Memory B cell (primary cell): ENCODE data around the gene OR4C16.

ENCODE experiments used
- ATAC-seq: fragments of 150-1000 bp; cut with Tn5 transposase; 2 replicates; pipeline ENCODE4 v1.10.0; 2021; ENCODE audit warnings: low read depth, mild to moderate bottlenecking, moderate library complexity
- DNase-seq, 2 donors: peaks; one replicate each; pipeline ENCODE4 v3.0.0; 2022; ENCODE audit warnings: low spot score in 2 of 2
- H3K27ac Mint-ChIP-seq: one replicate; pipeline ENCODE4 v1.8.0; 2022; ENCODE audit warnings: mild to moderate bottlenecking, moderate library complexity, mixed read lengths
- H3K27me3 Mint-ChIP-seq: one replicate; pipeline ENCODE4 v1.8.0; 2022; ENCODE audit warnings: mixed read lengths
- H3K36me3 Mint-ChIP-seq: one replicate; pipeline ENCODE4 v1.8.0; 2022; ENCODE audit warnings: mild to moderate bottlenecking, mixed read lengths
- H3K4me1 Mint-ChIP-seq: one replicate; pipeline ENCODE4 v1.8.0; 2022; ENCODE audit warnings: mixed read lengths
- H3K4me3 Mint-ChIP-seq: one replicate; pipeline ENCODE4 v1.8.0; 2022; ENCODE audit warnings: mild to moderate bottlenecking, moderate library complexity, mixed read lengths
- H3K9me3 Mint-ChIP-seq: one replicate; pipeline ENCODE4 v1.8.0; 2022; ENCODE audit warnings: mixed read lengths

The OR4C16 gene, protein sequence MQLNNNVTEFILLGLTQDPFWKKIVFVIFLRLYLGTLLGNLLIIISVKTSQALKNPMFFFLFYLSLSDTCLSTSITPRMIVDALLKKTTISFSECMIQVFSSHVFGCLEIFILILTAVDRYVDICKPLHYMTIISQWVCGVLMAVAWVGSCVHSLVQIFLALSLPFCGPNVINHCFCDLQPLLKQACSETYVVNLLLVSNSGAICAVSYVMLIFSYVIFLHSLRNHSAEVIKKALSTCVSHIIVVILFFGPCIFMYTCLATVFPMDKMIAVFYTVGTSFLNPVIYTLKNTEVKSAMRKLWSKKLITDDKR

DNA sequence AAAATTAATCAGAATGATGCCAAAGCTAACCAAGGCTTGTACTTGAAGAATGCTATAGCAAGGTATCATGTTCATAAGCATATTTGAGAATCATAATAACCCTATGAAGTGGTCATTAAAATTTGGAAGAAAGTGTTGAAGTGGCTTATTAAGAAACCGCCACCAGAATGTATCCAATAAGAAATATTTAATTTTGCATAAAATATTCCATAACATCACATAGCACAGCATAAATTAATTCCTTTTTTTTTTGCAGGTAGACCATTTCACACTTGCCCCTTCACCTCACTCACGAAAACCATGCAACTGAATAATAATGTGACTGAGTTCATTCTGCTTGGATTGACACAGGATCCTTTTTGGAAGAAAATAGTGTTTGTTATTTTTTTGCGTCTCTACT lies at the start of gene OR4C16:
TSS of gene OR4C16 (plus strand) at position 301 of the 400 bp plus-strand sequence. CDS start at position 301, 0 bp downstream.
- H3K27ac Mint-ChIP-seq: no peak within 1 kb of the TSS
- no peak for ATAC-seq
- no peaks in the 10 kb centered on the region for H3K36me3 Mint-ChIP-seq
- H3K4me1 Mint-ChIP-seq: no peaks in the 10 kb centered on the region
- DNase-seq: no peak
- H3K4me3 Mint-ChIP-seq: no peak within 1 kb of the TSS
- H3K9me3 Mint-ChIP-seq: peaks cover 6% of the 10 kb centered on the region
- H3K27me3 Mint-ChIP-seq: no peaks in the 10 kb centered on the region

GRCh38 chr11:55554169-55554568 lies 17.8 kb upstream of the OR4C16 start, which contains the start of gene OR4C15:
TSS of gene OR4C15 (plus strand) at chr11:55554469. CDS start at chr11:55554469, 0 bp downstream.
- H3K27ac Mint-ChIP-seq: no peak within 1 kb of the TSS
- H3K4me1 Mint-ChIP-seq: no peaks in the 10 kb centered on the region
- no peaks in the 10 kb centered on the region for H3K27me3 Mint-ChIP-seq
- no peaks in the 10 kb centered on the region for H3K36me3 Mint-ChIP-seq
- no peak for ATAC-seq
- no peak for DNase-seq
- no peak within 1 kb of the TSS for H3K4me3 Mint-ChIP-seq
- H3K9me3 Mint-ChIP-seq: peaks cover 2% of the 10 kb centered on the region

GRCh38 chr11:55572548-55572947 lies 620 bp downstream of the OR4C16 start:
- DNase-seq (no peak), ATAC-seq (no peak)
- H3K27me3 Mint-ChIP-seq: no peaks in the 10 kb centered on the region
- H3K9me3 Mint-ChIP-seq: peaks cover 6% of the 10 kb centered on the region
- H3K36me3 Mint-ChIP-seq: no peaks in the 10 kb centered on the region
- no peak overlapping the region for H3K27ac Mint-ChIP-seq
- no peaks in the 10 kb centered on the region for H3K4me1 Mint-ChIP-seq
- H3K4me3 Mint-ChIP-seq: no peak overlapping the region

DNA sequence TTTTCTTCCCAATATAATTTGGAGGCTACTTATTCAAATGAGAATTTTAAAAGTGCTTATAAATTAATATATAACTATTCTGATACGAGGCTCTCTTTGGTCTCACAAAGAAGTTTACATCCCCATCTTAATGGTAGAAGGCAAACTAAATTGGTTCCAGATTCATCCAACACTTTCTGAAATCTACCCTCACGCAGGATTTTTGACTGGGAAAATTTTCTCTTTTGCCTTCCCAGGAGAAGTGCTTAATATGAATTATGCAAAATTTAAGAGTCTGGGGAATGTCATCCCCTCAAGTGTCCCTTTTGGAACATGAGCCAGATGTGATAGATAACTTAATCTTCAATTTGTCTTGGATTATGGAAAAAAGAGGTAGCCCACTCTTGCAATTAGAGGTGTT lies 35.6 kb downstream of the OR4C16 start, which contains the start of gene OR4C11:
TSS of gene OR4C11 (minus strand) at position 101 of the 400 bp plus-strand sequence. CDS start 3,272 bp downstream, outside the sequence.
- H3K27ac Mint-ChIP-seq: no peak within 1 kb of the TSS
- no peaks in the 10 kb centered on the region for H3K4me1 Mint-ChIP-seq
- no peaks in the 10 kb centered on the region for H3K27me3 Mint-ChIP-seq
- DNase-seq: no peak
- H3K4me3 Mint-ChIP-seq: no peak within 1 kb of the TSS
- H3K9me3 Mint-ChIP-seq: peaks cover 1% of the 10 kb centered on the region
- ATAC-seq: no peak
- no peaks in the 10 kb centered on the region for H3K36me3 Mint-ChIP-seq
